Right lobe of liver (tissue), 4 donors: Measurements from ENCODE around the gene MAP3K20.

Experiments
- POLR2A ChIP-seq: fragments of 450-650 bp; IDR thresholded peaks from one replicate; pipeline ENCODE4 v1.6.1; 2017; ENCODE audit warnings: antibody characterized with exemption, mild to moderate bottlenecking
- TF ChIP-seq, protein P1 (sequence below), 4 donors: fragments of 200-600 bp in 3 of 4; fragments of 450-650 bp in 1 of 4; IDR thresholded peaks; one replicate each; pipeline versions ENCODE4 v1.5.1 to v1.8.0; 2016 to 2022; ENCODE audit warnings: antibody characterized with exemption in 4 of 4, mild to moderate bottlenecking in 2 of 4
- donor health status: DM: no; HTN: no; CAD: no.
- donor health status: DM: no; HTN: no; CAD: no.
- donor health status: DM: no; HTN: yes; CAD: no.

DNA sequence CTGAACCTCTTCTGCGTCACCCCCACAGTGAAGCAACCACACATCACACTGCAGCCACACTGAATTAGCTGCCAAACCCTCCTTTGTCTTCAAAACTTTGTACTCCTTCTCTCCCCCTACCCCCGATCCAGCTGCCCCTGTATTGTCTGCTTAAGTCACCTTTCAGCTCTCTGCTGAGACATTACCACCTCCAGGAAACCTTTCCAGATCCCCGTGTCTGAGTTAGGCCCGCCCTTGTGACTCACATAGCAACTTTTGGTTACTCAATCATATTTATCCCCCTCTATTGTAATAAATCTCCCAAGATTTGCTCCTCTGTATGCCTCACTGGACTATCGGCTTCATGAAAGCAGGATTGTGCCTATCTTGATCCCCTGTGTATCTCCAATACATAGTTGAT is 196.2 kb downstream of the MAP3K20 start:
- TF ChIP-seq, protein P1, sequence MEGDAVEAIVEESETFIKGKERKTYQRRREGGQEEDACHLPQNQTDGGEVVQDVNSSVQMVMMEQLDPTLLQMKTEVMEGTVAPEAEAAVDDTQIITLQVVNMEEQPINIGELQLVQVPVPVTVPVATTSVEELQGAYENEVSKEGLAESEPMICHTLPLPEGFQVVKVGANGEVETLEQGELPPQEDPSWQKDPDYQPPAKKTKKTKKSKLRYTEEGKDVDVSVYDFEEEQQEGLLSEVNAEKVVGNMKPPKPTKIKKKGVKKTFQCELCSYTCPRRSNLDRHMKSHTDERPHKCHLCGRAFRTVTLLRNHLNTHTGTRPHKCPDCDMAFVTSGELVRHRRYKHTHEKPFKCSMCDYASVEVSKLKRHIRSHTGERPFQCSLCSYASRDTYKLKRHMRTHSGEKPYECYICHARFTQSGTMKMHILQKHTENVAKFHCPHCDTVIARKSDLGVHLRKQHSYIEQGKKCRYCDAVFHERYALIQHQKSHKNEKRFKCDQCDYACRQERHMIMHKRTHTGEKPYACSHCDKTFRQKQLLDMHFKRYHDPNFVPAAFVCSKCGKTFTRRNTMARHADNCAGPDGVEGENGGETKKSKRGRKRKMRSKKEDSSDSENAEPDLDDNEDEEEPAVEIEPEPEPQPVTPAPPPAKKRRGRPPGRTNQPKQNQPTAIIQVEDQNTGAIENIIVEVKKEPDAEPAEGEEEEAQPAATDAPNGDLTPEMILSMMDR (IDR thresholded peaks at IDR 0.05): no peak
- TF ChIP-seq POLR2A: no peak
